ENCODE results near the gene CYBB.

- TF ChIP-seq ZNF274 (IDR thresholded peaks at IDR 0.05; ENCODE audit: low read depth, low read length) = no peak
- no peak for TF ChIP-seq YY1 (IDR thresholded peaks at IDR 0.05; ENCODE audit: insufficient read depth, insufficient read length)
Measured at GRCh38 chrX:37767430-37767829, 12.4 kb upstream of the CYBB start.
